HG03442 (cell line): ENCODE results near the gene EXOC3.

Source experiments
- ATAC-seq: cut with Tn5 transposase; IDR thresholded peaks from one replicate; pipeline ENCODE4 v1.9.1; 2021; ENCODE audit warnings: mild to moderate bottlenecking, moderate library complexity; ENCODE audit not compliant: unreplicated experiment

The EXOC3 gene

DNA sequence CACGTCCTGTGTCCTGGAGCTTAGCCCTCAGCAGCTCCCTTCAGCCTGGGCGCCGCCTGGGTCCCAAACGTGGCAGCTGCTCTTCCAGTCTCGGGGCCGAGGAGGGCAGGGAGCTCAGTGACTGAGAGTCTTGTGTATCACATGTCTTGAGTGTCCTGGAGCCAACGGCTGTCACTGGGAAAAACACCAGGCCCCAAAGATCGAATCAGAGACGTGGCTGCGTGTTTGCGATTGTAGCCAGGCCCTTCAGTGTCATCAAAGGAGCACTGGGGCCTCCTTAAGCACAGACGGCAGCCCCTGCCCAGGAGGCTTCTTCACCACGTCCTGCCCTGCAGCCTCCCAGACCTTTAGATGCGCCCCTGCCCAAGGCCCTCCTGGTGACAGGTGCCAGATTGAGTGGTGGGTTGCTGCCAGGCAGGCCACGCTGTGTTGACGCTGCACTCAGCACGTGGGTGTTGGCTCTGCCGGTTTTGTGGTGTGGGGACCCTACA is 5.7 kb upstream of the EXOC3 start:
- no peak for ATAC-seq

DNA sequence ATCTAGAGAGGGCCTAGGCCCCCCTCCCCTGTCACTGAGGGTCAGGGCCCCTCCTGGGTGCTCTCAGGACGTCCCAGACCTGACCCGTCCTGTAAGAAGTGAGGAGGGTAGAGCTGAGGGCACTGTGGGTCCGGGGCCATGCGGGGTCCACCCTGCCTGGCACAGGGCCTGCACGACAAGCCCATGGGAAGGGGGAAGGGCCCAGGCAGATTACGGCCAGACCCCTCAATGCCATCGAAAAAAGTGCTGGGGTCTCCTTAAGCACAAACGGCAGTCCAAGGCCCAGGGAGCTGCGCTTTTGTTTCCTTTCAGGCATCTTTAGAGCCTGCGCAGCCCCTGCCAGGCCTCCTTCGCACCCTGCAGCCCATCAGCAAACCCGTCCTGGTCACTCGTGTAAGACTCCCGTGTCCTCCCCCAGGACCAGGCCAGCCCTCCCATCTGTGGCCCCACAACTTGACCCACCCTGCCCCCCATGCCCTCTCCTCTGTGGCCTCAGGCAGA is 4.4 kb upstream of the EXOC3 start:
- ATAC-seq = no peak

DNA sequence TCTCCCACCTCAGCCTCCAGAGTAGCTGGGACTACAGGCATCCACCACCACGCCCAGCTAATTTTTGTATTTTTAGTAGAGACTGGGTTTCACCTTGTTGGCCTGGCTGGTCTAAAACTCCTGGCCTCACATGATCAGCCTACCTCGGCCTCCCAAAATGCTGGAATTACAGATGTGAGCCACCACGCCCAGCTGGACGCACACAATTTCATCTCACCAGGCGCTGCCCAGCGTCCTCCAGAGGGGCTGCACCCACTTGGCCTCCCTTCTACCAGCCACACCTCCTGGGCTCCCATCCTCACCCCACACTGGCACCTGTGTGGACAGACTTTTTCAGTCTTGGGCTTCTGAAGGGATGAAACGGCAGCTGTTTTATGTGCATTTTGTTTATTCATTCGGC is 3.8 kb upstream of the EXOC3 start:
- ATAC-seq = no peak

DNA sequence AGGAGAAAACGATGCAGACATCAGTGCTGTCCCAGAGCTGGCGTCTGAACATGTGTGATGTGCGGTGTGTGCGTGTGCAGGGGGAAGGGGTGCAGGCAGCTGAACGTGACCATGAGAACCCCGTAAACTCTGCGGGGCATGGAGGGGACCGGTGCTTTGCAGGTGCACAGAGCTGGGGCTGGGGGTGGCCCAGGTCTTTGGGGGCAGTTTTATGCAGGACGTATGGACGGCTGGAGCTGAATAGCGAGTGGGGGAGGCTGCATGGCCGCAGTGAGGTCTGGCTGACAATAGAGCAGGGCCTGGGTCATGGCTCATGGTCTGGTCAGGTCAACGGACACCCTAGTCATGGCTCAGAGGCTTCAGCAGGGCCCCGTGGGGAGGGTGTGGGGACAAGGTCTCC is 3.3 kb upstream of the EXOC3 start:
- no peak for ATAC-seq

DNA sequence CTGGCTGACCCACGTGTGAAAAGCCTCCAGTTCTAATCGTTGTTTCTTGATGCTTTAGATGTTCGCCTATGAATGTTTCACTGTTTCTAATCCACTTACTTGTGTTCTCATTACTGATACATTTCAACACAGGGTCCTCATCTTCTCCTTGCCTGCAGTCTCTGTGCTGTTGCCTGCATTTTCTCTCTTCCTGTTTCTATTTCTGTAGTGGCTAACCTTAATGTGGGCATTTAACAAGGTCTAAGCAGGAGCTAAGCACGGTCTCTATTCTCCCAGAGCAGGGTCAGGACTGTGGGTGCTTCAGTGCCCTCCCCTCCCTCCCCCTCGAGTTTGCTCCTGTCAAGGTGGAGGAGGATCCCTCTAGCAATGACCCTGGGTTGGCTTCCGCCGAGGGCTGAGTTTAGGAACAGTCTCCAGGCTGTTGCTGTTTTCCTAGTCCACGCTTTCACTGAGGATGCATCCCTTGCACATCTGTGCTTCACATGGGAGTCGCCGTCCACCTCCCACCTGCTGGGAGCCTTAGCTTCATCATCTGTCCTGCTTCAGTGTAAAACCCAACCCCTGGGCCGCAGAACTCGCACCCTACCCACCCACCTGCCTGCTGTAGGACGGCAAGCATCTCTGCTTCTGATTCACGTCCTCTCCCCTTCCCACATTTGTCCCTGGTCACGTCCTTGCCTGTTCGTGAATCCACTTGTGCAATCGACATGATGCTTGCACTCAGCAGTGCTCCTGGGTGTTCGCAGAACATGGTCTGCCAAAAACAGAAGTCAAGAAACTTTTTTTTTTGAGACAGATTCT is 2.4 kb upstream of the EXOC3 start:
- ATAC-seq = no peak

DNA sequence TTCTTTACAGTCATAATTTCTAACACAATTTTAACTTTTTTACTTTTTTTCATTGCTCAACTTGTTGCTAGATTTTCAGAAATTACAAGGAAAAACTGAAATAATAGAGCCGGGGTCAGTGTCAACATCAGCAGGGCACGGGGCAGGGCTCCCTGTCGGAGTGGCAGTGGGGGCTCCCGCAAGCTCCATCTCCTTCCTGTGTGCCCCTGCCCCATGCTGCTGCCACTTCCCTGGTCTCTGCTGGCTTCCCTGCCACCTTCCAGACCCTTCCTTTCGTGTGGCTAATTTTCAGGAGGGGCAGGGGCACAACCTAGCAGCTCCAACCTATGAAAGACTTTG is 1.0 kb upstream of the EXOC3 start:
- no peak for ATAC-seq

DNA sequence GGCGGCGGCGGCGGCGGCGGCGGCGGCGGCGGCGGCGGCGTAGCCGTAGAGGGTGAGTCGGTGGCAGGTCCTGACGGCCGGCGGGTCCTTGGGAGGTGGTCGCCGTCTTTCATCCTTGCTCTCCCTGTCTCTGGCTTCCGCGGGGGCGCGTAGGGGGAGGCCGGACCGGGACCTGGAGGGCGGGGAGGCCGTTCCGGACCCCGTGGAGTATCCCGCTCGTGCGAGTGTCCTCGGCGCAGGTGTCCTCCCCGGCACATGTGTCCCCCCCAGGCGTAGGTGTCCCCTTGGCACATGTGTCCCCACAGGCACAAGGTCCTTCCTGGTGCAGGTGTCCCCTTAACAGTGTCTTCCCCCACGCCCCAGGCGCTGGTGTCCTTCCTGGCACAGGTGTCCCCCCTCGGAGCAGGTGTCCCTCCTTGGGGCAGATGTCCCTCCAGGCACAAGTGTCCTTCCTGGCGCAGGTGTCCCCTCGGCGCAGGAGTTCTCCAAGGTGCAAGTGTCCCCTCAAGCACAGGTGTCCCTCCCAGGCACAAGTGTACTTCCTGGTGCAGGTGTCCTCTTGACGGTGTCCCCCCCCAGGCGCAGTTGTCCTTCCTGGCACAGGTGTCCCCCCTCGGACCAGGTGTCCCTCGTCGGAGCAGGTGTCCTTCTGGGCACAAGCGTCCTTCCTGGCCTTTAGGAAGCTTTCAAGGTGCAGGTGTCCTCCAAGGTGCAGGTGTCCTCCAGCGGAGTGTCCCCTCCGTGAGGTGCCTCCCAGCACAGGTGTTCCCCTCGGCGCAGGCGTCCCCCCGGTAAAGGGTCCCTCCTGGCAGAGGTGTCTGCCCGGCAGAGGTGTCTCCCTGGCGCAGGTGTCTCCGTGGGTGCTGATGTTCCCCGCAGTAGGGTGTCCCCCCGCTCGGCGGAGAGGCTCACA is 519 bp downstream of the EXOC3 start:
- peak; percentile 16 for ATAC-seq

DNA sequence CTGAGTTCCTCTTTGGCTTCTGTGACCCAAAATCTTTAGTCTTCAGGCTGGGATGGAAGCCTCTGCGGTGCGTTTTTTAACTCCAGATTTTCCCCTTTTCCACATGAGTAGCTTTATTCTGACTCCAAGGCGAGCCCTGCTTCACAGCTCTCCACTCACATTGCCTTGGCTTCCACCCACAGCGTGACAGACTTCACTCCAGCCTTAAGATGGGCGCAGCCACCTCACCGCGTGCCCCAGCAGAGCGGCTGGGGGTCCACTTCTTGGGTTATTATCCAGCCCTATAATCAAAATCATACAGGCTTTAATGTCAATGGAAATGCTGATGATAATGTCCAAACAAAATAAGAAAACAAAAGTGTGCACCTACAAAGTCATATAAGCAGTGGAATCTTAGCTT is 1.2 kb downstream of the EXOC3 start:
- ATAC-seq = no peak

DNA sequence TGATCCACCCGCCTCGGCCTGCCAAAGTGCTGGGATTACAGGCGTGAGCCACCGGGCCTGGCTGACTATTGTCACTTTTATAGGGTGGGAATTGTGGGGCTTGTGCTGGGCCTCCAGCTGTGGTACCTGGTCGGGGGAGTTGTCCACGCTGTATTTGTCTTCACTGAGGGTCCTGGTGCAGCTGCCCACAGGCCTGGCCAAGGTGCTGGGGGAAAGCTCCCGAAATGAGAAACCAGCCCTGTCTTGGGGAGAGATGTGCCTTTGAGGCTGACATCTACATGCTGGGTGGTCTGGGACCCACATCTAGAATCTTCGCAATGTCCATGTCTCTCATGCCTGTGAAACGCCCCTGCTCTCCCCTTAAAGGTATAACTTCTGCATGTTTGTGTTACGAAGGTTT is 2.6 kb downstream of the EXOC3 start:
- ATAC-seq = no peak

DNA sequence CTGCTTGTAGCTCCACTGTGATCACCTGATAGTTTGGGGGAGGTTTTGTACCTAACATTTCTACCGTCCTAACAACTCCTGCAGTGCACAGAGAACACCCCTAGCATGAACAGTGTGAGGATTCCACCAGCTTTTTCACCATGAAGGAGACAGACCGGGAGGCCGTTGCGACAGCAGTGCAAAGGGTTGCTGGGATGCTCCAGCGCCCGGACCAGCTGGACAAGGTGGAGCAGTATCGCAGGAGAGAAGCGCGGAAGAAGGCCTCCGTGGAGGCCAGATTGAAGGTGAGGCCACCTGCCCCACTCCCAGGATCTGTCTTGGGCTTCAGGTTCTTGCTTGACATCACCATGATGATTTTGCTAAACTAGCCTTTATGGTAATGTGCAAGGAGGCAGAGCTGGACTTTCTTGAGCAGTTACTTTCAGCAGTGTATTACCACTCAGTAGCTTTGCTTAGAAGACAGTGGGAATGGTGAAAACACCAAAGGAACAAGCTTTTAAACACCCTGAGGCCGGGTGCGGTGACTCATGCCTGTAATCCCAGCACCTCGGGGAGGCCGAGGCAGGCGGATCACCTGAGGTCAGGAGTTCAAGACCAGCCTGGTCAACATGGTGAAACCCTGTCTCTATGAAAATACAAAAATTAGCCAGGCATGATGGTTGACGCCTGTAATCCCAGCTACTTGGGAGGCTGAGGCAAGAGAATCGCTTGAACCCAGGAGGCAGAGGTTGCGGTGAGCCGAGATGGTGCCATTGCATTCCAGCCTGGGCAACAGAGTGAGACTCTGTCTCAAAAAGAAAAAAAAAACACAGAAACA is 3.3 kb downstream of the EXOC3 start:
- no peak for ATAC-seq

DNA sequence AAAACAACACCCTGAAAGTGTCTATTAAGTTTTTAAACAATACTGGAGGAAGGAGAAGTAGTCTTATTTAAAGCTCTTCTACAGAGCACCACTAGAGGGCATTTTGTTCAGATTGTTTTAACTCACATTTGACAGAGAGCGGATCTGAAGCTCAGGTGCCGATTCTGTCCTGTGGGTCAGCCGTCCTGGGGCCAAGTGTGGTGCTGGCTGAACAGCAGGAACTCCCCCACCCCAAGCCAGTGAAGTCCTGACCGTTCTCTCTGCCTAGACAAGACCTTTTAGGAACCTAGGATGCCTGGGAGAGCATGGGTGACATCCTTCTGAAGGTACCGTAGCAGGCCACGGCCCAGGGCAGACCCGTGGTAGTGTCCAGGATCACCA is 3.9 kb downstream of the EXOC3 start:
- ATAC-seq = no peak

DNA sequence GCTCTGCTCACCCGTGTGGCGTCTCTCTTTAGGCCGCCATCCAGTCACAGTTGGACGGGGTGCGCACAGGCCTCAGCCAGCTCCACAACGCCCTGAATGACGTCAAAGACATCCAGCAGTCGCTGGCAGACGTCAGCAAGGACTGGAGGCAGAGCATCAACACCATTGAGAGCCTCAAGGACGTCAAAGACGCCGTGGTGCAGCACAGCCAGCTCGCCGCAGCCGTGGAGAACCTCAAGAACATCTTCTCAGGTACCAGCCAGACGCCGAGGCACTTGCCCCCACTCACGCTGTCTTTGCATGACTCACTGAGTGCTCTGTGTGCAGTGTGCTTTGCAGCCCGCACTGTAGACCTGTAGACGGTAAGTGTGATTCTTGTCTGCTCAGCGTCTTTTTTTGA is 4.5 kb downstream of the EXOC3 start:
- no peak for ATAC-seq

DNA sequence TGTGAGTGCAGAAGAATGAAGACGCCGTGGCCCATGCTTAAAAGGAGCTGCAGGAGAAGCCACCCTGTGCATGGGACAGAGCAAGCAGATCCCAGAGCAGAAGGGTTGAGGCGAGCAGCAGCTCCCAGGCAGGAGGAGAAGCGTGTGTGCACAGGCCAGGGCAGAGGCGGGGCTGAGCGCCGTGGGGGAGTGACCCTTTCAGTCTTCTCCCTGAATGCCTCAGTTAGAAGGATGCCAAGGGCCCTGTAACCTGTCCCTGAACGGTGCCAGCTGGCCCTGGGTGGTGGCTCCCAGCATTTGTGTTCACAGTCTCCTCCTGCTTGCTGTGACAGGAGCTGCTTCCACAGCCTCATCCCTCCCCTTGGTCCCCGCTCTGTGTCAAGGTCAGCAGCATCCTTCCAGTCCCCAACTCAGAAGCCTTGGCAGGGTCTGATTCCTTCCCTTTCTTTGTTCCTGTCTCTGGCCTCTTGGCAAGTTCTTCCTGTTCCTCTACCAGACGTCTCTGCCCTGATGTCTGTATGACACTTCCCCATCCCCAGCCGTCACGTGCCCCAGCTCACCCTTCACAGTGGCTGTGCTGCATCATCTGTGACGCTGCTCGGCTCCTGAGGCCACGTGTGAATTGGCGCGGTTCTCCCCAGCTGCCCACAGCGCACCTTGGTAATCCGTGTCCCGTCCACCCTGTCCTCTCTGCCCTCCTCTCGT is 5.2 kb downstream of the EXOC3 start:
- ATAC-seq = no peak

DNA sequence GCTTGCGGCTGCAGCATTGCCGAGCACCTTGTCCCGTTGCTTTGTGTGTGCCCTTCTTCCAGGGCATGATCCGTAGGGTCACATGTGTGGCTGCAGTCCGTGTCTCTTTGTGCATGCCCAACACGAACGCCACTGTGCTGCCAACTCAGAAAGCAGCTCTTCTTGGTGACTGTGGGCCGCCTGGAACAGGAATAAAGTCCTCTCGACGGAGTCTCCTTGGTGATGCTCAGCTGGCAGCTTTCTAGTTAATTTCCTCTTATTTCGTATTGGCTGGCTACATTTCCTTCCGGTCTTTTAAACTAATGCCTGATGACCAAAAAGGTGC is 5.8 kb downstream of the EXOC3 start:
- ATAC-seq = no peak

DNA sequence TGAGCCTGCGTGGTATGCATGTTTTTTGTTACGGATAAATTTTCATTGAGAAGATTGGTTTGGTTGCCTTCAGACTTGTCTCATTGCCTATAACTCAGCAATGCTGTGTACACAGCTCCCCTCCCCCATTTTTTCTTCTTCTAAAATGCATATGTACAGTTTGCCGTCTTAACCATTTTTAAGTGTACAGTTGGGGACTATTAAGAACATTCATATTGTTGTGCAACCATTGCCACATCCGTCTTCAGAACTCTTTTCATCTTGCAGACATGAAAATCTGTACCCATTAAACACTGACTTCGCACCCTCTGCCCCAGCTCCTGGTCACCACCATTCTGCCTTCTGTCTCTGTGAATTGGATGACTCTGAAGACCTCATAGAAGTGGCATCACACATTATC is 6.2 kb downstream of the EXOC3 start:
- ATAC-seq = no peak

DNA sequence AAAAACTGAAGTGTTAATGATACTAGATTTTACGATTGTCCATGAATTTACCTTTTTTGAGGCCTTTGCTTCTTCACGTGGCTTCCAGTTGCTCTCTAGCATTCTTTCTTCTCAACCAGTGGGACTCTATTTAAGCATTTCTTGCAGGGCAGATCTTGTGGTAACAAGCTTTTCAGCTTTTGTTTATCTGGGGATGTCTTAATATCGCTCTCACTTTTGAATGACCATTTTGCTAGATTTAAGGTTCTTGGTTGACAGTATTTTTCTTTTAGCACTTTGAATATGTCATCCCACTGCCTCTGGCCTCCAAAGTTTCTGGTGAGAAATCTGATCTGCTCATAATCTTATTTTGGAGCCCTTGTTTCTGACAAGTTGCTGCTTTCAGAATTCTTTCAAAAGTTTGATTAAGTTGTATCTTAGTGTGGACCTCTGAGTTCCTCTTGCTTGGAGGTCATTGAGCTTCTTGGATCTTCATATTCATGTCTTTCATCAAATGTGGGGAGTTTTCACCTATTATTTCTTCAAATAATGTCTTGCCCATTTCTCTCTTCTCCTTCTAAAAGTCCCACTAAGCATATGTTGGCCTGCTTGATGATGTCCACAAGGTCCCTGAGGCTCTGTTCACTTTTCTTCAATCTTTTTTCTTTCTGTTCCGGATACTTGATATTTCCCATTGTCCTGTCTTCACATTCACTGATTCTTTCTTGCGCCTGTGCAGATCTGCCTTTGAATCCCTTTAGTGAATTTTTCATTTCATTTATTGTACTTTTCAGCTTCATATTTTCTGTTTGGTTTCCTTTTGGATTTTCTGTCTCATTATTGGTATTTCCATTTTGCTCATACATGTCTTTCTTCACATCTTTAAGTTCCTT is 8.8 kb downstream of the EXOC3 start:
- ATAC-seq = no peak

DNA sequence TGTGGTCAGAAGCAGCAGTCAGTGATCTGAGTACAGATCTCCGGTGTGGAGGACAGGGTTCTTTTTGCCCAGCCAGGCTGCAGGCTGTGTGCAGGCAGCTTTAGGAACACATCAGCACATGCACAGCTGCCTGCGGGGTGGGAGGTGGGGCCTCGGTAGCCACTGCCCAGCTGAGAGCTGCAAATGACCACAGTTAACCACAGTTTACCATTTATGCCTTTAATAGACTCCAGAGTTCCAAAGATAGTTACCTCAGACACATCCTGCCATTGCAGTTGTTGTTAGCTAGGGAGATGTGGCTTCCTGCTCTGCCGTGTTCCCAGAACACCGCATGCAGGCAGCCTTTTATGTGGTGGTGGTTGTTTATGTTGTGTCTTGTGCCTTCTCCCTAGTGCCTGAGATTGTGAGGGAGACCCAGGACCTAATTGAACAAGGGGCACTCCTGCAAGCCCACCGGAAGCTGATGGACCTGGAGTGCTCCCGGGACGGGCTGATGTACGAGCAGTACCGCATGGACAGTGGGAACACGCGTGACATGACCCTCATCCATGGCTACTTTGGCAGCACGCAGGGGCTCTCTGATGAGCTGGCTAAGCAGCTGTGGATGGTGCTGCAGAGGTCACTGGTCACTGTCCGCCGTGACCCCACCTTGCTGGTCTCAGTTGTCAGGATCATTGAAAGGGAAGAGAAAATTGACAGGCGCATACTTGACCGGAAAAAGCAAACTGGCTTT is 10.2 kb downstream of the EXOC3 start:
- ATAC-seq = no peak

DNA sequence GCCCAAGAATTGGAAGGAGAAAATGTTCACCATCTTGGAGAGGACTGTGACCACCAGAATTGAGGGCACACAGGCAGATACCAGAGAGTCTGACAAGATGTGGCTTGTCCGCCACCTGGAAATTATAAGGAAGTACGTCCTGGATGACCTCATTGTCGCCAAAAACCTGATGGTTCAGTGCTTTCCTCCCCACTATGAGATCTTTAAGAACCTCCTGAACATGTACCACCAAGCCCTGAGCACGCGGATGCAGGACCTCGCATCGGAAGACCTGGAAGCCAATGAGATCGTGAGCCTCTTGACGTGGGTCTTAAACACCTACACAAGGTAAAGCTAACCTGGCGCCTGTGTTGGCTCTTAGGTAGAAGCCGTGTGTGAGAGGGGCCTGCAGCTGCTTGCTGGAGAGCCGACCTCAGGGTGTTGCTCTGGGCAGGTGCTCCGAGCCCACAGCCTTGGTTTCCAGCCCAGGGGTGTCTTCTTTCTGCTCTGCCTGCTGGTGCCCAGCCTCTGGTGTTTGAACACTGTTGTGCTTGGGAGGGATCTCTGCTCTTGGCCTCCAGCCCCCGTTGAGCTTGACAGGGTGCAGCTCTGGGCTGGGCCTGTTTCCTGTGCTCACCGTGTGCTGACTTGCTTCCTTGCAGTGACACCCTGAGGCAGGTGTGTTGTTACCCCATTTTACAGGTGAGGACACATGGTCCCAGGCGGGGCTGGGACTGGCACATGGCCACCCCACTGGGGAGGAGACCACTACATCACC is 10.9 kb downstream of the EXOC3 start:
- no peak for ATAC-seq
